Naive thymus-derived CD4-positive, alpha-beta T cell (primary cell): ENCODE measurements around the gene RAC3. TPM values are rescaled to one million over a fixed set of nuclear protein-coding genes. Genes with fewer than 3 reads are reported as not detected.
A peak's percentile ranks its signal among the peaks of the same experiment; 100 is the strongest.

ENCODE experiments used
- ATAC-seq: fragments of 150-1000 bp; cut with Tn5 transposase; 2 replicates; pipeline ENCODE4 v1.10.0; 2021; ENCODE audit warnings: mild to moderate bottlenecking, moderate library complexity
- CTCF ChIA-PET: fragments of 350-600 bp; sonication (Branson Sonifier 250); formaldehyde crosslinking; loops from one replicate; lab custom pipeline; 2021; ENCODE audit warnings: antibody characterized with exemption; lab: Charles Lee
- POLR2A ChIA-PET: fragments of 350-600 bp; sonication (Branson Sonifier 250); formaldehyde crosslinking; loops from one replicate; lab custom pipeline; 2021; ENCODE audit warnings: antibody characterized with exemption, inconsistent platforms; lab: Charles Lee
- DNase-seq, 9 donors: peaks; one replicate each; pipeline versions ENCODE4 v3.0.0 to v3.0.0-alpha.2; 2020 to 2022; ENCODE audit warnings: mixed read lengths in 1 of 9
- H3K27ac ChIP-seq: one replicate; pipeline ENCODE4 v1.7.0; 2013; ENCODE audit warnings: mild to moderate bottlenecking, low read depth, low read length, moderate library complexity
- H3K27me3 ChIP-seq, 2 donors: one replicate each; pipeline ENCODE4 v1.7.0; 2013; ENCODE audit warnings: low read length in 2 of 2, mild to moderate bottlenecking in 2 of 2, moderate library complexity in 2 of 2; ENCODE audit not compliant: control insufficient read depth in 2 of 2, insufficient read depth in 2 of 2
- H3K36me3 ChIP-seq, 3 experiments: 1 replicate in 2 of 3; 2 replicates in 1 of 3; pipeline ENCODE4 v1.7.0; 2013; ENCODE audit warnings: low read length in 3 of 3, mild to moderate bottlenecking in 3 of 3, moderate library complexity in 1 of 3; ENCODE audit not compliant: insufficient read depth in 3 of 3, control insufficient read depth in 2 of 3
- H3K4me1 ChIP-seq, 2 donors: one replicate each; pipeline ENCODE4 v1.7.0; 2013; ENCODE audit warnings: low read length in 2 of 2, mild to moderate bottlenecking in 2 of 2, moderate library complexity in 1 of 2; ENCODE audit not compliant: control insufficient read depth in 2 of 2, insufficient read depth in 2 of 2
- H3K4me3 ChIP-seq: 2 replicates; pipeline ENCODE4 v1.7.0; 2013; ENCODE audit warnings: mild to moderate bottlenecking, low read length
- H3K9me3 ChIP-seq, 3 experiments: 1 replicate in 2 of 3; 2 replicates in 1 of 3; pipeline ENCODE4 v1.7.0; 2013; ENCODE audit warnings: low read length in 3 of 3; ENCODE audit not compliant: control insufficient read depth in 2 of 3
- H3K27ac Mint-ChIP-seq, 9 donors: one replicate each; pipeline ENCODE4 v1.8.0; 2020 to 2022; ENCODE audit warnings: mixed read lengths in 9 of 9, mild to moderate bottlenecking in 8 of 9, moderate library complexity in 5 of 9, inconsistent platforms in 2 of 9
- H3K27me3 Mint-ChIP-seq, 5 donors: one replicate each; pipeline ENCODE4 v1.8.0; 2021 to 2022; ENCODE audit warnings: mixed read lengths in 5 of 5, mild to moderate bottlenecking in 1 of 5
- H3K36me3 Mint-ChIP-seq, 5 donors: one replicate each; pipeline ENCODE4 v1.8.0; 2020 to 2022; ENCODE audit warnings: mixed read lengths in 5 of 5, mild to moderate bottlenecking in 3 of 5, inconsistent platforms in 1 of 5
- H3K4me1 Mint-ChIP-seq, 7 donors: one replicate each; pipeline ENCODE4 v1.8.0; 2020 to 2022; ENCODE audit warnings: mixed read lengths in 7 of 7, mild to moderate bottlenecking in 3 of 7, inconsistent platforms in 1 of 7
- H3K4me3 Mint-ChIP-seq, 10 donors: one replicate each; pipeline ENCODE4 v1.8.0; 2020 to 2022; ENCODE audit warnings: mild to moderate bottlenecking in 10 of 10, mixed read lengths in 10 of 10, moderate library complexity in 6 of 10, inconsistent platforms in 2 of 10
- H3K9me3 Mint-ChIP-seq, 11 donors: one replicate each; pipeline ENCODE4 v1.8.0; 2020 to 2022; ENCODE audit warnings: mixed read lengths in 11 of 11, mild to moderate bottlenecking in 4 of 11, inconsistent platforms in 1 of 11, moderate library complexity in 1 of 11
- intact Hi-C, 2 donors: fragments of 100-400 bp; cut with micrococcal nuclease; formaldehyde crosslinking; loops; one replicate each; pipeline ENCODE4 v1.15.1; 2023
- polyA plus RNA-seq, 2 donors: library from polyadenylated mRNA; unstranded; fragments of 300-500 nt; fragmentation: Illumina TruSeq; gene quantifications; one replicate each; pipeline ENCODE4 v1.2.3, GENCODE V29; 2021
- total RNA-seq, 6 experiments: library from RNA in 5 of 6; stranded (reverse) in 5 of 6; gene quantifications; 1 replicate in 5 of 6; 2 replicates in 1 of 6; pipeline ENCODE4 v1.2.3 and lab custom pipeline; 2021 to 2026

Gene RAC3
- total and polyA plus RNA-seq, 7 experiments from 2014 or later: 1.3 to 8.5 (median 2.1) TPM; not detected in 2

- ChIA-PET POLR2A (interaction anchor here (0.8 kb wide), 1 partner anchor 9 kb away, joined by 4 read pairs; no protein-coding TSS in a partner anchor), CTCF (no interaction called here)
- no peaks in the 10 kb centered on the region for H3K27me3 ChIP-seq
- H3K27ac ChIP-seq: no peak overlapping the region
- H3K9me3 ChIP-seq: no peaks in the 10 kb centered on the region
- intact Hi-C loops: no loop called here
- H3K36me3 ChIP-seq: peaks cover 0 to 65% (median 10%) of the 10 kb centered on the region in 3 experiments
- Mint-ChIP-seq H3K36me3 (peaks cover 0 to 9% (median 0%) of the 10 kb centered on the region in 5 donors), H3K27me3 (no peaks in the 10 kb centered on the region), H3K4me1 (peaks cover 0 to 18% (median 10%) of the 10 kb centered on the region in 7 donors), H3K9me3 (no peaks in the 10 kb centered on the region), H3K27ac (peak overlapping the region in 2 of 9 donors; percentile 33 to 51), H3K4me3 (peak overlapping the region in 1 of 10 donors; percentile 44)
- no peak for ATAC-seq
- no peak for DNase-seq
- H3K4me3 ChIP-seq: no peak overlapping the region
- peaks cover 8 to 27% of the 10 kb centered on the region in 2 donors for H3K4me1 ChIP-seq
These were observed 30.9 kb downstream of the RAC3 start for GRCh38 chr17:82062076-82062983.

GRCh38 chr17:82062984-82063368 is 31.5 kb downstream of the RAC3 start:
- intact Hi-C loops: no loop called here

GRCh38 chr17:82063424-82064415 is 32.2 kb downstream of the RAC3 start:
- no peak for ATAC-seq
- intact Hi-C loops: no loop called here
- peak in 1 of 9 donors; percentile 7 for DNase-seq
- Histone ChIP-seq H3K4me3 (no peak overlapping the region), H3K4me1 (peaks cover 8 to 27% of the 10 kb centered on the region in 2 donors), H3K36me3 (peaks cover 0 to 51% (median 7%) of the 10 kb centered on the region in 3 experiments), H3K27ac (peak overlapping the region; percentile 19), H3K27me3 (no peaks in the 10 kb centered on the region), H3K9me3 (no peaks in the 10 kb centered on the region)
- H3K36me3 Mint-ChIP-seq: peaks cover 0 to 4% (median 0%) of the 10 kb centered on the region in 5 donors
- no peaks in the 10 kb centered on the region for H3K9me3 Mint-ChIP-seq
- H3K27me3 Mint-ChIP-seq: no peaks in the 10 kb centered on the region
- H3K27ac Mint-ChIP-seq: peak overlapping the region in 7 of 9 donors; percentile 21 to 76 (median 57)
- peak overlapping the region; percentile 47 to 81 (median 70) for H3K4me3 Mint-ChIP-seq
- CTCF ChIA-PET: no interaction called here
- H3K4me1 Mint-ChIP-seq: peaks cover 0 to 18% (median 10%) of the 10 kb centered on the region in 7 donors
- POLR2A ChIA-PET: interaction anchor here (1.7 to 3.9 kb wide), 2 partner anchors 11 to 63 kb away, joined by 6 to 54 read pairs; partner anchors contain the start of genes GPS1 and RFNG

More at GRCh38 chr17:82062984-82063368, 31.5 kb downstream of the RAC3 start:
- ChIA-PET POLR2A (interaction anchor here (1.7 kb wide), 1 partner anchor 64 kb away, joined by 6 read pairs; no protein-coding TSS in a partner anchor), CTCF (no interaction called here)
- Mint-ChIP-seq H3K9me3 (no peaks in the 10 kb centered on the region), H3K27ac (no peak overlapping the region), H3K4me3 (peak overlapping the region in 1 of 10 donors; percentile 44), H3K36me3 (peaks cover 0 to 5% (median 0%) of the 10 kb centered on the region in 5 donors), H3K27me3 (no peaks in the 10 kb centered on the region), H3K4me1 (peaks cover 0 to 18% (median 10%) of the 10 kb centered on the region in 7 donors)
- no peak overlapping the region for H3K27ac ChIP-seq
- no peaks in the 10 kb centered on the region for H3K9me3 ChIP-seq
- peaks cover 0 to 58% (median 7%) of the 10 kb centered on the region in 3 experiments for H3K36me3 ChIP-seq
- H3K4me3 ChIP-seq: no peak overlapping the region
- peaks cover 8 to 27% of the 10 kb centered on the region in 2 donors for H3K4me1 ChIP-seq
- H3K27me3 ChIP-seq: no peaks in the 10 kb centered on the region
- no peak for DNase-seq
- no peak for ATAC-seq

- Histone ChIP-seq H3K27me3 (no peaks in the 10 kb centered on the region), H3K27ac (peak overlapping the region; percentile 86), H3K4me1 (peaks cover 8 to 27% of the 10 kb centered on the region in 2 donors), H3K36me3 (peaks cover 0 to 42% (median 6%) of the 10 kb centered on the region in 3 experiments), H3K9me3 (no peaks in the 10 kb centered on the region), H3K4me3 (peak overlapping the region; percentile 62)
- Mint-ChIP-seq H3K4me3 (peak overlapping the region; percentile 47 to 81 (median 70)), H3K27me3 (no peaks in the 10 kb centered on the region), H3K27ac (peak overlapping the region in 7 of 9 donors; percentile 38 to 82 (median 62)), H3K36me3 (peaks cover 0 to 4% (median 0%) of the 10 kb centered on the region in 5 donors), H3K4me1 (peaks cover 0 to 18% (median 10%) of the 10 kb centered on the region in 7 donors), H3K9me3 (no peaks in the 10 kb centered on the region)
- POLR2A ChIA-PET: interaction anchor here (1.1 to 3.9 kb wide), 4 partner anchors 12 to 227 kb away, joined by 5 to 54 read pairs (median 6); partner anchors contain the start of genes CENPX, GPS1, LRRC45 and RFNG
- peak in 1 of 9 donors; percentile 7 for DNase-seq
- no peak for ATAC-seq
- intact Hi-C loops: loop anchor here (1.0 kb wide), 6 partner anchors 13 to 62 kb away; partner anchors contain the start of genes DCXR (in 1 of the 2), FASN (in 1 of the 2), GPS1 (in 1 of the 2) and LRRC45 (in 1 of the 2)
- CTCF ChIA-PET: interaction anchor here (1.0 kb wide), 1 partner anchor 27 kb away, joined by 3 read pairs; the partner anchor contains the start of gene DCXR
These were observed 33.1 kb downstream of the RAC3 start for GRCh38 chr17:82064433-82065192.

- peaks cover 0 to 1% (median 0%) of the 10 kb centered on the region in 5 donors for H3K36me3 Mint-ChIP-seq
- peak overlapping the region in 9 of 10 donors; percentile 25 to 81 (median 71) for H3K4me3 Mint-ChIP-seq
- DNase-seq (peak in 1 of 9 donors; percentile 9), ATAC-seq (peak; percentile 65)
- H3K27me3 Mint-ChIP-seq: no peaks in the 10 kb centered on the region
- H3K27ac ChIP-seq: peak overlapping the region; percentile 86
- no peaks in the 10 kb centered on the region for H3K9me3 Mint-ChIP-seq
- H3K4me1 ChIP-seq: peaks cover 8 to 27% of the 10 kb centered on the region in 2 donors
- no peaks in the 10 kb centered on the region for H3K9me3 ChIP-seq
- peak overlapping the region; percentile 62 for H3K4me3 ChIP-seq
- POLR2A ChIA-PET: interaction anchor here (1.1 to 3.9 kb wide), 7 partner anchors 13 to 227 kb away, joined by 5 to 54 read pairs (median 5); partner anchors contain the start of genes CENPX, GPS1, LRRC45 and RFNG
- H3K4me1 Mint-ChIP-seq: peaks cover 0 to 18% (median 10%) of the 10 kb centered on the region in 7 donors
- H3K36me3 ChIP-seq: peaks cover 0 to 36% (median 4%) of the 10 kb centered on the region in 3 experiments
- H3K27ac Mint-ChIP-seq: peak overlapping the region in 5 of 9 donors; percentile 41 to 82 (median 60)
- intact Hi-C loops: loop anchor here (1.0 kb wide), 6 partner anchors 14 to 61 kb away; partner anchors contain the start of genes DCXR (in 1 of the 2), FASN (in 1 of the 2), GPS1 (in 1 of the 2) and LRRC45 (in 1 of the 2)
- CTCF ChIA-PET: interaction anchor here (0.6 to 1.0 kb wide), 2 partner anchors 28 to 479 kb away, joined by 3 read pairs; partner anchors contain the start of gene DCXR
- no peaks in the 10 kb centered on the region for H3K27me3 ChIP-seq
These were observed 33.7 kb downstream of the RAC3 start for GRCh38 chr17:82065193-82065637.
